ENCODE measurements around the gene RNFT2. TPM values are rescaled to one million over a fixed set of nuclear protein-coding genes. Genes with fewer than 3 reads are reported as not detected.

Gene RNFT2
- total RNA-seq, 1 experiment from 2014 or later = 5.7 TPM

Other genes starting within 250 kb of the RNFT2 start
- gene MAP1LC3B2, start 178.9 kb upstream of the RNFT2 start, total RNA-seq (2014; rRNA removed; shearing (Covaris generic)) = 0.67 TPM in 1 of 2 replicates, not detected in the other
- gene SPRING1, start 246 bp upstream of the RNFT2 start, total RNA-seq (2014; rRNA removed; shearing (Covaris generic)) = 20.9 and 28.3 TPM in 2 replicates
- not detected in 2 replicates for gene HRK, start 143.1 kb downstream of the RNFT2 start, total RNA-seq (2014; rRNA removed; shearing (Covaris generic))
- 9.0 and 18.2 TPM in 2 replicates for gene FBXW8, start 172.6 kb downstream of the RNFT2 start, total RNA-seq (2014; rRNA removed; shearing (Covaris generic))